HepG2 (cell line): ENCODE results near the gene CLEC11A. TPM values are rescaled to one million over a fixed set of nuclear protein-coding genes. Genes with fewer than 3 reads are reported as not detected.

Experiments
- ATAC-seq: fragments of 200-7000 bp; cut with Tn5 transposase; 3 replicates; pipeline ENCODE4 v1.9.1; 2020; ENCODE audit warnings: mild to moderate bottlenecking, moderate library complexity
- BruUV-seq: library from RNA; stranded (reverse); fragments of 400-500 nt; replicated peaks from 2 replicates; lab custom pipeline; 2021; lab: Mats Ljungman, UMichigan
- CTCF ChIA-PET: fragments of 300-600 bp; formaldehyde crosslinking; extraction: SDS; loops from one replicate; lab custom pipeline; 2021; ENCODE audit warnings: low total read pairs, inconsistent platforms, low intra/inter-chr PET ratio; lab: Yijun Ruan, JAX
- POLR2A ChIA-PET: fragments of 350-600 bp; sonication (Branson Sonifier 250); formaldehyde crosslinking; loops from one replicate; lab custom pipeline; 2020; ENCODE audit warnings: antibody characterized with exemption, inconsistent platforms; lab: Yijun Ruan, JAX
- DNase-seq: peaks from one replicate; pipeline ENCODE4 v3.0.0-alpha.2; 2015; ENCODE audit warnings: low spot score
- FAIRE-seq: peaks from 3 replicates; lab custom pipeline; 2011; peaks lifted over from hg19 to GRCh38; lab: Jason Lieb, UNC
- H2AFZ ChIP-seq: one replicate; pipeline ENCODE4 v1.6.1; 2011; ENCODE audit warnings: low read length, inconsistent platforms
- H3K27ac ChIP-seq: fragments of 300-600 bp; 3 replicates; pipeline ENCODE4 v1.8.0; 2011; ENCODE audit warnings: mixed run types, mild to moderate bottlenecking, mixed read lengths, low read length, inconsistent platforms; ENCODE audit not compliant: insufficient read depth; ENCODE audit errors: extremely low read length
- H3K27me3 ChIP-seq, 2 experiments: fragments of 200-600 bp in 1 of 2; 2 replicates in 1 of 2; 3 replicates in 1 of 2; pipeline versions ENCODE4 v1.6.0 to v1.8.0; 2011; ENCODE audit warnings: low read length in 2 of 2, mild to moderate bottlenecking in 2 of 2, moderate library complexity in 2 of 2, inconsistent platforms in 1 of 2; ENCODE audit not compliant: insufficient read depth in 2 of 2, control insufficient read depth in 1 of 2
- H3K36me3 ChIP-seq, 2 experiments: fragments of 200-600 bp in 1 of 2; replicated peaks in 1 of 2; 2 replicates in 1 of 2; 3 replicates in 1 of 2; pipeline versions ENCODE4 v1.5.1 to v1.8.0; 2011; ENCODE audit warnings: low read length in 2 of 2, inconsistent platforms in 1 of 2; ENCODE audit not compliant: insufficient read depth in 2 of 2, control insufficient read depth in 1 of 2
- H3K4me1 ChIP-seq: 2 replicates; pipeline ENCODE4 v1.5.1; 2012; ENCODE audit warnings: low read length, inconsistent platforms; ENCODE audit not compliant: insufficient read depth
- H3K4me2 ChIP-seq: 2 replicates; pipeline ENCODE4 v1.6.0; 2011; ENCODE audit warnings: low read depth, low read length, inconsistent platforms
- H3K4me3 ChIP-seq, 3 experiments: fragments of 200-600 bp in 1 of 3; sonication (generic), shearing (Covaris generic) in 1 of 3; replicated peaks in 1 of 3; 2 replicates each; pipeline ENCODE4 v1.5.1; 2011 to 2016; ENCODE audit warnings: low read length in 3 of 3, inconsistent platforms in 2 of 3, low read depth in 2 of 3, mild to moderate bottlenecking in 2 of 3, control low read depth in 1 of 3, mixed read lengths in 1 of 3; ENCODE audit not compliant: insufficient read depth in 1 of 3
- H3K79me2 ChIP-seq: one replicate; pipeline ENCODE4 v1.6.1; 2011; ENCODE audit warnings: low read length, inconsistent platforms; ENCODE audit not compliant: insufficient read depth
- H3K9ac ChIP-seq: 2 replicates; pipeline ENCODE4 v1.6.0; 2011; ENCODE audit warnings: mild to moderate bottlenecking, low read depth, low read length, inconsistent platforms; ENCODE audit not compliant: insufficient read depth
- H3K9me3 ChIP-seq: 2 replicates; pipeline ENCODE4 v1.5.1; 2012; ENCODE audit warnings: mild to moderate bottlenecking, low read length
- H4K20me1 ChIP-seq: 2 replicates; pipeline ENCODE4 v1.6.0; 2011; ENCODE audit warnings: inconsistent platforms, mild to moderate bottlenecking, low read length, moderate library complexity; ENCODE audit not compliant: insufficient read depth
- CSRNP2 ChIP-seq: sonication (generic); formaldehyde crosslinking; conservative IDR thresholded peaks from 2 replicates; pipeline ENCODE4 v1.8.0; 2022; ENCODE audit warnings: low read depth, missing genetic modification reagents
- IKZF4 ChIP-seq: sonication (generic); formaldehyde crosslinking; IDR thresholded peaks from 2 replicates; pipeline ENCODE4 v1.5.1; 2020; ENCODE audit warnings: borderline replicate concordance, mild to moderate bottlenecking, low read depth, missing genetic modification reagents; ENCODE audit errors: not compliant biosample characterization
- IRF9 ChIP-seq: sonication (generic); formaldehyde crosslinking; IDR thresholded peaks from 2 replicates; pipeline ENCODE4 v1.8.0; 2022; ENCODE audit warnings: missing genetic modification reagents, mild to moderate bottlenecking, borderline replicate concordance
- JDP2 ChIP-seq: sonication (generic); formaldehyde crosslinking; IDR thresholded peaks from 2 replicates; pipeline ENCODE4 v1.8.1; 2022; ENCODE audit warnings: missing genetic modification reagents, borderline replicate concordance
- KAT8 ChIP-seq: IDR thresholded peaks from 2 replicates; pipeline ENCODE4 v1.6.1; 2016; ENCODE audit warnings: missing genetic modification reagents, missing compliant biosample characterization
- MAFG ChIP-seq: sonication (generic); formaldehyde crosslinking; IDR thresholded peaks from 2 replicates; pipeline ENCODE4 v1.5.1; 2020; ENCODE audit warnings: mild to moderate bottlenecking, missing genetic modification reagents
- MED13 ChIP-seq: sonication (generic); formaldehyde crosslinking; IDR thresholded peaks from 2 replicates; pipeline ENCODE4 v1.5.0; 2020; ENCODE audit warnings: missing genetic modification reagents
- MTA3 ChIP-seq: sonication (generic); formaldehyde crosslinking; IDR thresholded peaks from 2 replicates; pipeline ENCODE4 v1.4.0; 2020; ENCODE audit warnings: missing genetic modification reagents
- MTF1 ChIP-seq: sonication (generic); formaldehyde crosslinking; IDR thresholded peaks from 2 replicates; pipeline ENCODE4 v1.5.0; 2020; ENCODE audit warnings: missing genetic modification reagents
- RBM22 ChIP-seq: fragments of 200-400 bp; formaldehyde crosslinking; optimal IDR thresholded peaks from 2 replicates; pipeline ENCODE3; 2017; ENCODE audit warnings: mild to moderate bottlenecking, low read length, moderate library complexity
- SIN3A ChIP-seq: IDR thresholded peaks from 2 replicates; pipeline ENCODE4 v1.6.1; 2011; ENCODE audit warnings: low read depth, mild to moderate bottlenecking, control low read depth, low read length, borderline replicate concordance
- TCF12 ChIP-seq, 2 experiments: fragments of 450-650 bp in 1 of 2; sonication (generic) in 1 of 2; formaldehyde crosslinking in 1 of 2; IDR thresholded peaks; 2 replicates each; pipeline versions ENCODE4 v1.6.1 to v1.8.0; 2017 to 2022; ENCODE audit warnings: antibody characterized with exemption in 1 of 2, mild to moderate bottlenecking in 1 of 2, missing genetic modification reagents in 1 of 2, moderate library complexity in 1 of 2
- ZNF136 ChIP-seq: sonication (generic); formaldehyde crosslinking; IDR thresholded peaks from 2 replicates; pipeline ENCODE4 v1.8.1; 2022; ENCODE audit warnings: low read depth, mild to moderate bottlenecking, moderate library complexity, missing genetic modification reagents
- ZNF543 ChIP-seq: sonication (generic); formaldehyde crosslinking; IDR thresholded peaks from 2 replicates; pipeline ENCODE4 v1.4.0; 2020; ENCODE audit warnings: mild to moderate bottlenecking, missing genetic modification reagents
- ZNF552 ChIP-seq: sonication (generic); formaldehyde crosslinking; IDR thresholded peaks from 2 replicates; pipeline ENCODE4 v1.9.0; 2022; ENCODE audit warnings: missing genetic modification reagents, mild to moderate bottlenecking, borderline replicate concordance
- ZNF790 ChIP-seq: sonication (generic); formaldehyde crosslinking; IDR thresholded peaks from 2 replicates; pipeline ENCODE4 v1.8.0; 2022; ENCODE audit warnings: missing genetic modification reagents, mild to moderate bottlenecking, borderline replicate concordance
- WGBS: methylation state at CpG from one replicate; pipeline ENCODE4 v1.1.6; 2017; ENCODE audit warnings: low lambda C conversion rate; 5-methylcytosine and 5-hydroxymethylcytosine counted together
- in situ Hi-C: cut with HindIII; loops from 2 replicates; pipeline ENCODE4 v1.10.0; 2017; ENCODE audit warnings: low pct_unique_long_range_greater_than_20kb; ENCODE audit not compliant: extremely low pct_ligation_motif_present
- intact Hi-C: fragments of 100-400 bp; cut with micrococcal nuclease; formaldehyde crosslinking; loops from one replicate; pipeline ENCODE4 v1.10.0; 2022; ENCODE audit not compliant: unreplicated experiment
- polyA plus RNA-seq, 8 experiments: library from polyadenylated mRNA; depleted of rRNA in 3 of 8; stranded (reverse) in 7 of 8; unstranded in 1 of 8; fragments of >200 nt; fragmentation: Illumina TruSeq in 4 of 8; extraction: Trizol in 4 of 8; gene quantifications; 2 replicates each; pipeline versions ENCODE4 v1.2.1 to v1.2.3, GENCODE V29; 2011 to 2016; ENCODE audit warnings: low read depth in 4 of 8, missing spikeins in 1 of 8, mixed read lengths in 1 of 8; ENCODE audit not compliant: insufficient read depth in 1 of 8
- total RNA-seq, 5 experiments: library from RNA; depleted of rRNA; stranded (reverse); fragments of >200 nt; fragmentation: Illumina TruSeq; extraction: Trizol; gene quantifications; 2 replicates each; pipeline ENCODE4 v1.2.3, GENCODE V29; 2016; ENCODE audit warnings: low read depth in 1 of 5

CLEC11A gene
- total and polyA plus RNA-seq, 2 of the 13 experiments (the other 11 are each of a cell fraction or from before 2014, with no cell fraction given) = not detected

GRCh38 chr19:50750010-50750409, 26.8 kb downstream of the CLEC11A start:
- in situ Hi-C loops (no loop called here), intact Hi-C loops (no loop called here)
- Histone ChIP-seq H3K4me1 (no peaks in the 10 kb centered on the region), H2AFZ (no peak overlapping the region), H3K9ac (no peak overlapping the region), H3K27ac (no peak overlapping the region), H3K27me3 (peaks cover 2 to 3% of the 10 kb centered on the region in 2 experiments; a peak in 2 of 5 replicates), H3K9me3 (no peaks in the 10 kb centered on the region), H3K79me2 (no peaks in the 10 kb centered on the region), H3K4me2 (no peak overlapping the region), H4K20me1 (no peaks in the 10 kb centered on the region), H3K36me3 (no peaks in the 10 kb centered on the region), H3K4me3 (no peak overlapping the region)
- CTCF ChIA-PET = no interaction called here
- no peak for DNase-seq
- BruUV-seq = no TSS peak
- ATAC-seq = no peak
- TF ChIP-seq IKZF4 (CRISPR knock-in tag) = no peak
- no peak for TF ChIP-seq IRF9
- TF ChIP-seq MAFG (CRISPR knock-in tag) = no peak
- TF ChIP-seq MTA3 = no peak
- no peak for TF ChIP-seq TCF12 (IDR thresholded peaks at IDR 0.05)
- TF ChIP-seq TCF12 (CRISPR knock-in tag; IDR thresholded peaks at IDR 0.05) = no peak
- no peak for TF ChIP-seq ZNF543 (CRISPR knock-in tag)
- TF ChIP-seq ZNF552 = no peak
- no peak for TF ChIP-seq ZNF790 (CRISPR knock-in tag)
- no peak for TF ChIP-seq ZNF136 (CRISPR knock-in tag)
- no peak for TF ChIP-seq RBM22
- TF ChIP-seq CSRNP2 (CRISPR knock-in tag) = no peak
- TF ChIP-seq MED13 (CRISPR knock-in tag) = no peak
- TF ChIP-seq KAT8 = no peak
- TF ChIP-seq JDP2 (CRISPR knock-in tag) = no peak
- no peak for TF ChIP-seq MTF1 (CRISPR knock-in tag)
- no peak for TF ChIP-seq SIN3A
- POLR2A ChIA-PET = no interaction called here
- FAIRE-seq = no peak
- 10% methylated on average over 15 of the region's 15 CpGs for WGBS
